HG02840 (cell line): ENCODE data around the gene PARD3.

Experiments
- ATAC-seq: cut with Tn5 transposase; IDR thresholded peaks from one replicate; pipeline ENCODE4 v1.9.1; 2021; ENCODE audit warnings: mild to moderate bottlenecking, moderate library complexity, moderate number of reproducible peaks; ENCODE audit not compliant: unreplicated experiment, low FRiP score

PARD3 gene

DNA sequence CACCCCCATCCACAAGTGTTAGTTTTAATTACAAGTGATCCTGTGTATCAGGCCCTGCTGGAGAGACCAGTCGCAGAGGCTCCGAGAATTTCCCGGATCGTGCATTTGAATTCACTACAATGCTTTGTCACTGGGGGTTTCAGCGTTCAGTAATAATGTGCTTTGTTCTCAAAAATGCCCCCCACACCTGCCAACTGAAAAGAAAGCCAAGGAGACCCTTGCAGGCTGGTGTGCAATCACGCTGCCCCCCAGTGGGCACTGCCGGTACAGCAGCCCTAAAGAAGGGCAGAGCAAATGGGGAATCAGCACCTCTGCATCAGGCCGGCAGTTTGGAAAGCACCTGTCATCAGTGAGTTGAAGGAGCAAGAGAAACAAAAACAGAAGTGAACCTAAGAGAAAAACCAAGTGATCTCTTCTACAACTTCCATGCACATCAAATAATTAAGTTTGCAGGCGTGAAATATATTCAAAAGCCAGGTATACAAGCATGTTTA is 177.6 kb downstream of the PARD3 start:
- peak; percentile 70 for ATAC-seq

DNA sequence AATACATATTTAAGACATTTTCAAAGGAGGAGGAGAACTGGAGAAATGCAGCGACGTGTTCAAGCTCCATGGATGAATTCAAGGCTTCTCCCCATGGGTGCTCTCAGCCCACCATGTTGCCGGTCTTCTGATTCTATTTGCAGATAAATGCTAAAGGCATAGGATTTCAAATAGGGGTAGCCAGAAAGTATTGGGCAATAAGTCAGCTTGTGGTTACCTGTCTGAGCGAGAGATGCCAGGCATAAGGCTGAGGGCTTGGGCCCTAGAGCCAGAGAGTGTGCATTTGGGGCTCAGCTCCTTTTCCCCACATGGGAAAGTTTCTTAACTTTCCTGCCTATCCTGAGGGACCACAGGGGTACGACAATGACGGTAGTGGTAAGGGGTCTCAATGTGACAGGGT is 180.0 kb downstream of the PARD3 start:
- ATAC-seq: no peak

DNA sequence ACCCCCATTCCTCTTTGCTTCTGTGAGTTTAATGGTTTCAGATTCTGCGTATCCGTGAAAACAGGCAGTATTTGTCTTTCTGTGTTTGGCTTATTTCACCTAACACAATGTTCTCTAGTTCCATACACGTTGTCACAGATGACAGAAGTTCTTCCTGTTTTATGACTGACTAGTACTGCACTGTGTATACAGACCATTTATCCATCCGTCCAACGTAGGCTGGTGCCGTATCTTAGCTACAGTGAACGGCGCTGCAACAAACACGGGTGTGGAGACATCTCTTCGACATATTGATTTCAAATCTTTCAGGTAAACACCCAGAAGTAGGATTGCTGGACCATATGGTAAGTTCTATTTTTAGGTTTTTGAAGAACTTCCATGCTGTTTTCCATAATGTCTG is 181.7 kb downstream of the PARD3 start:
- no peak for ATAC-seq

DNA sequence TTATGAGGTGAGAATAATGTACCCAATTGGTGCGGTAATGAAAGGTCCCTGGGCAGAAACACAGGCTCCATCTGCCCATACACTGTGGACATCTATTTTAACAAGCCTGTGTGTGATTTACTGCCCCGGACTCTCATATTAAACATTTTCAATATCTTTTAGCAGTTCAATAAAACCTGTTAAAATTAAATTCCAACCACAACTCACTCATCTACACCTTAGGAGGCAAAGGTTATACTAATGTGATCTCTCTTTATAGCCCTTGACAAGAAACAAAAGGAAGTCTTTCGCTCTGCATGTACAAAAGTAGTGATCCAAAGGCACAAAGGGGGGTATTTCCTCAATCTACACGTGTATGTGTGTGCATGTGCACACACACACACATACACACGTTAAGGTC is 186.0 kb downstream of the PARD3 start:
- ATAC-seq: no peak

DNA sequence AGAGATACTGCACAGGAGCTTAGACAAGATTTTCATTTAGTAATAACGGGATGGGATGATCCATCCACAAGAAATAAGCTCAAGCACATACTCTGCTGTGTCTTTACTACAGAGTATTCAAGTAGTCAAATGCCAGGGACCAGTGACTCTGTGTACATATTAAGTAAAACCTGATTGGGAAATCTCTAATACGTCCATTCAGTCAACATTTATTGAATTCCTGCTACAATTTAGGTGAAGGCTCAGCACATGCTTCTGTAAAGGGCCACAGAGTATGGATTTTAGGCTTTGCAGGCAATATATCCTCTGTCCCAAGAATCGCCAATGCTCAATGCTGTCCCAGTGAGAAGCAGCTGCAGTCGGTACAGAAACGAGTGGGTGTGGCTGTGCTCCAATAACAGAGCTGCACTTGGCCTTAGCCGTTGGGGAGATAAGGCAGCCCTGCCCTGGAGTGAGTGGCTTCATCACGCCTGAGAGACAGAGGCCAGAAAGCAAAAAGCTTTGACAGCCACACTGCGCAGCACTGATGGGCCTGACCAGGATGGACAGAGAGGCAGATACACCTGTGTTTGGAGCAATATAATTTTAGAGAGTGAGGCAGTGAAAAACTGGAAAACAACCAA is 186.8 kb downstream of the PARD3 start:
- no peak for ATAC-seq

DNA sequence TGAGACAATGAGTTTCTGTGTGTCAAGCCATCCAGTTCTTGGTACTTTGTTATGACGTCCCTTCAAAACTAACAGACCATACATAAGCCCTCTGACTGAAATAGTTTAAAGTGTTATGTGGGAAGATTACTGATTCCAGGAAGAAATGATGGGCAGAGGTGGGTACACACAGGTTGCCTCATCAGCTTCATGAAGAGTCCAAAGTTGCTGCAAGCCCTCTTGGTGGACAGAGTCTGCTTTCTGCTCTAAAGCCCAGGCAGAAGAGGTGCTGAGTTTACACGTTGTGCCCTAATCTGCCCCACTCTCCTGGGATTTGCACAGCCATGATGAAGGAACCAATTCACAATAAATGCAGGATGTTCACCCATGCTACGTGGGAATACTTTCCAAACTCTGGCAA is 187.4 kb downstream of the PARD3 start:
- ATAC-seq: no peak

DNA sequence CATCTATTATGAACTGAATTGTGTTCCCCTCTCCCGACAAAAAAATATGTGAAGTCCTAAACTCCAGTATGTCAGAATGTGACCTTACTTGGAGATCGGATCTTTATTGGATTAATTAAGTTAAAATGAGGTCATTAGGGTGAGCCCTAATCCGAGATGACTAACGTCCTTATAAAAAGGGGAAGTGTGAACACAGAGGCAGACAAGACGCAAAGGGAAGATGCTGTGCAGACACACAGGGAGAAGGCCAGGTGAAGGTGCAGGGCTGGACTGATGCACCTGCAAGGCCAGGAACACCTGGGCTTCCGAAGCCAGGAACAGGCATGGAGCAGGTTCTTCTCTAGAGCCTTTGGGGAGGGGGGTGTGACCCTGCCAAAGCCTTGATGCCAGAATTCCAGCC is 187.8 kb downstream of the PARD3 start:
- no peak for ATAC-seq

DNA sequence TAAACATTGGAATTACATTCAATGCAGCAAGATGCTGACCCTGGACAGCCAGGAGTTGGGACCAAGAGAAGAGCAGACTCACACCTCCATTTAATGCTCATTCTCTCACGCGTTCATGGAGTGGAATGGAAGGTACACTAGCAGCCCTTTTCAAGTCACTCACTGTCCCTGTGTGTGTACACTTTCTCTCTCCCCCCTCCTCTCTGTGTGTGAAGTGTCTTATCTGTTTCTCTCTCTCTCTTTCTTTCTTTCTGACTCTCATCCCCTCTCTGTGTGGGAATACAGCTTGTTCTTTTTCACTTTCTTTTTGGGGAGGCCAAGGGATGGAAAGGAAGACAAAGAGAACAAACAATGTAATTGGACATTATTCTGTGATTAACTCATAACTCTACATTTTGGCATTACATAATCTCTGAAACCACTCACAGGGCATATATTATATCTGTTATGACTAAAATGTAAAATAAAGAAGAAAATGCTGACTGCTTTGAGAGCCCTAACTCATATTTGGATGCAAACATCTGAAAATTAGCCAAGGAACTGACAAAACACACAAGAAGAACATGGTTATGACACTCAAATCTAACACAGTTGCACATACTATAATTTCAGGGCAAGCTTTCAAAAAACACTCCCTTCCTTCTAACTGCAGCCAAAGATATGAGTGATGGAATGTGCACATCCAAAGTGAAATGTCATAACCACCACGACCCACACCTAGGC is 188.8 kb downstream of the PARD3 start:
- ATAC-seq: no peak

DNA sequence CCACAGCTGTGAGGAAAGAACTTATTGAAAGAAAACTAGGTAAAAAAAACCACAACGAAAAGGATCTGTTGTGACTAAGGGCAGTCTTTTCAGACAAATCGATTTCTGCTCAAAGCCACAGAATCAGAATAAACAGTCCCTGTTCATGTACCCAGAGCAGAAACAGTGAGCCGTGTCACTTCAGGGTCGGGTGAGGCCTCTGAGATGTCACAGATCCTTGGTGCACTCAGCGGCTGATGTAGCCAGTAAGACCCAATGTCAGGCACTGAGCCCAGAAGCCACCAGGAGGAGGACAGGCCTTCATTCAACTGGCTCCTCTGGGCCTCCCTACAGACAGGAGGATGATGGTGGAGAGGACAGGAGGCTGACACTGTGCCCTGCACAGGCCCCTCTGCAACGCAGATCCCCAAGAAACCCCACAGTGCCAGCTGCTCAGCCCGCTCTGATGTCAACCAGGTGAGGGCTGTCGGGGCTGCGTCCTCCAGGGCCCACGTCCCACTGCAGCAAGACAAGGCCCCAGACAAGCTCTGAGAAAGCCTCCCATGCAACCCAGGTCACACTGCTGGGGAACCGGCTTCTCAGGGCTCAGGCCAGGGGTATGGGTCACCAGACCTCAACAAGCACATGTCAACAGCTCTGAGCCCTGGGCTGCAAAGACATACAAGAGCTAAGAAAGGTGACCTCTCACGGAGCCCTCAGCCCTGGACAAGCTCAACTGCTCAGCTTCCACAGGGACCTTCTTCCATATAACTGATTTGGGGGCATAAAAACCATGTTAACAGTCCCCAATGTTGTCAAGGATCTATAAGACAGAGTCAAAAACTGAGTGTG is 190.6 kb downstream of the PARD3 start:
- ATAC-seq: no peak

DNA sequence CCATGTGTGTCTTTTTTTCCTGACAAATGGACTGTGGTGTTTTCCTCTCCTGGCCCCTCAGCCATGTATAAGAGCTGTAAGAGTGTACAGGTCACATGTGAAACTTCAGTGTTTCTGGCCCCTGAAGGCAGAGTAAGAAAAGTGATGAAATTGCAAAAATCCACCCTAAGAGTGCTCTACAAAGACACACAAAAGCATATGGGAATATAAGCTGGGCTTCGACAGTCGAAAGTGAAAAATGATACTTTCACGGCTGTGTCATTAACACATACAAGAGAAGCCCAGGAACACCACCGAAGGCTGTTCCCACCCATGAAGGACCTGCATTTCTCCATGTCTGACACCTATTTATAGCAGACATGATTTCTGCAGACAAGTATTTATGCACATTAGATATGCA is 192.2 kb downstream of the PARD3 start:
- ATAC-seq: no peak

DNA sequence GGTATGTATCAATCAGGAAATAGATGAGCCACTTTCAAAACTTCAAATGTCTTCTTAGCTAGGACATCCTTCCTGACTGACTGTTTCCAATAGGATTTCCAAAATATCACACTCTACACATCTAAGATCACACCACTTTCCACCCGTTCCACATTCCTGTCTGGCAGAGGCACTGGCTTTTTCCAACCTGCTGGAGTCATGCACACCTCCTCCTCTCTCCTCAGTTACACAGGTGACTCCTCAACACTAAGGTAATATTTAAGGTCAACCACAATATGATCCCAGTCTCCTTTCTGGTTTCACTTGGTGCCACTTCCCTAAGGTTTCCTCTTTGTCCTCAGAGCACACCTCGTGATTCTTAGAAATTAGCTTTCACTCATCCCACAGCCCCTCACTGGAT is 196.5 kb downstream of the PARD3 start:
- ATAC-seq: no peak

DNA sequence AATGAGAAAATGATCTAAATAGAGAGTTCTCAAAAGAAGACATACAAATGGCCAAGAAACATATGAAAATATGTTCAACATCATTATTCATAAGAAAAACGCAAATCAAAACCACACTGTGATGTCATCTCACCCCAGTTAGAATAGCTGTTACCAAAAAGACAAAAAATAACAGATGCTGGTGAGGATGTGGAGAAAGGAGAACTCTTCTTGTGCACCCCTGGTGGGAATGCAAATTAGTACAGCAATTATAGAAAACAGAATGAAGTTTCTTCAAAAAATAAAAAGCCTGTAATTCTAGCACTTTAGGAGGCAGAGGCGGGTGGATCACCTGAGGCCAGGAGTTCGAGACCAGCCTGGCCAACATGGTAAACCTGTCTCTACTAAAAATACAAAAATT is 199.3 kb downstream of the PARD3 start:
- no peak for ATAC-seq

DNA sequence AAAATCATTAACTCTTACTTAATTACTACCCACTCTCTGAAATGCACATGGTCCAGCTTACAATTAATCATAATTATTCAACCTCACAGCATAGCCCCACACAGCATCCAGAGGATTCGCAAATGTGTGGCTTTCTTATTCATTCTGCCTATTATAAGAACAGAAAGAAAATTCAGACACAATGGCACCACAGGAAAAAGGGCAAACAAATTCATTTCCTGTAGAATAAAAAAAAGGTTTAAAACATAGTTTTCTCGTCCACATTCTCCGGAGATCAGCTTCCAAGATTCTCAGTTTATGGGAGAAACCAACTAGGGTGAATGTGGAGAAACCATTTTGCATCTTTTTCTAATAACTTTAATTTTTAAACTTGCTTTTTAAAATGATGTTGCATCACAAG is 201.6 kb downstream of the PARD3 start:
- no peak for ATAC-seq

DNA sequence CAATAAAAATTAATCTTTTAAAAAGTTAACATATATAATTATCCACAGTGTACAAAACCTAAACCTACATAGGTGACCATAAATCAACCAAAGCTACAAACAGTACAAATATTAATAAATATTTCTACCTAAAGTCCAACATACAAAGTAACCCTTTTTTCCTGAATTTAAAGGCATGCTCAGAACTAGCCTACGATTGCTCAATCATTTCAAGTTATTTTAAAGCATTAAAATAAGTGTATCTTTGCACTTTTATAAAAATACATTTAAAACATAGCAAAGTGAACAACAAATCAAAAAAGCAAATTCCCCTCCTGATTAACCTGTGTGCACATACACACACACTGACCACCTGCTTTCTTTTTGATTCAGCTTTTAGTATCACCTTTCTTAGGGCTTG is 202.2 kb downstream of the PARD3 start:
- no peak for ATAC-seq

DNA sequence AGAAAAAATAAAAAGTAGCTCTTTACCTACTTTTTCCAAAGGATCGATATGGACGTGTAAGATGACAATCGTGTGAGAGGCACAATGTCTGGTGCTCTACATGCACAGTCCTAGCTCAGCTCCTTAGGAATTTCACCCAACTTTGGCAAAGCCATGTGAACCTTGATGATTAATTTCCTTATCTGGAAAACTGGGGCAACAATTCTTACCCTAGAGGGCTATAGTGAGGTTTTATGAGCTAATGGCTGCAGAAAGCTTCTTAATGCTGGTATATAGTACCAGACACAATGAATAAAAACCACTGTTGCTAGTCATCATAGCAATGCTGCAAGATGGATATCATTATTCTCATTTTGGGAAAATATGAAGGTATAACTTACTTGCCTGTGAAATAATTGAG is 202.7 kb downstream of the PARD3 start:
- no peak for ATAC-seq

DNA sequence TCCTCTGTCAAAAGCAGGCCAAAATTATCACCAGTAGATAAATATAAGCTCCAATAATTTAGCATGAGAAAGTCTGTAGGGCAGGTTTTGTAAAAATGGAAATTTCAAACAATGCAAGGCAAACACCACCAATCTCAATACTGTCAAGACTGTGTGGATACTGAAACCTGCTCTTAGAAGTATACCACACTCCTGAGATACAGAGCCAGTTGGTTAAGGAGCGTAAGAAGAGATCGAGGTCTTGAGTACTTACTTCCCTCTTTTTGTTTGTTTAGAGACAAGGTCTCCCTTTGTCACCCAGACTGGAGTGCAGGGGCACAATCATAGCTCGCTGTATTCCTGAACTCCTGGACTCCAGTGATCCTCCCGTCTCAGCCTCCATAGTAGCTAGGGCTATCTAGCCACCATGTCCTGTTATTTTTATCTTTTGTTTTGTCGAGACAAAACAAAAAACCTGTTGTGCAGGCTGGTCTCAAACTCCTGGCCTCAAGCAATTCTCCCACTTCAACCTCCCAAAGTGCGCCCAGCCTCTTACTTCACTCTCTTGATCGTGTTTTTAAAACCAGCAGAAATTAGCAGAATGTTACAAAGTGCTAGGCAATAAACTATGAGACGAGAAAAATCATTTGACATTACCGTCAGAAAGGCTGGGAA is 205.7 kb downstream of the PARD3 start:
- no peak for ATAC-seq

DNA sequence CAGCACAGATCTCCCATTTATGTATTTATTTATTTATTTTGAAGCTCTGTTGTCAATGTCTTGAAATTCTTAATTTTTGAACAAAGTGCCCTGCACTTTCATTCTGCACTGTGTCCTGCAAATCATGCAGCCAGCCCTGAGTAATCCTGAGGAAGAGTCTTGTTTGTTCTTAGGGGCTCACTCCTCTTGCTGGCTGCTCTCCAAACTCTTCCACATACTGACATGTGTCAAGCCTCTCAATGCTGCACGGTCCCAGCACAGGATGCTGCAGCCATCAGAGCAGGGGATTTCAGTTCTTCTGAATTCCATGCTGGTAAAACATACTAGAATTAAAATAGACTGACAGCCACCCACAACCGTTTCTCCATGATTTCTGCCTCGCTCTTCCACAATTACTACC is 207.2 kb downstream of the PARD3 start:
- ATAC-seq: no peak

DNA sequence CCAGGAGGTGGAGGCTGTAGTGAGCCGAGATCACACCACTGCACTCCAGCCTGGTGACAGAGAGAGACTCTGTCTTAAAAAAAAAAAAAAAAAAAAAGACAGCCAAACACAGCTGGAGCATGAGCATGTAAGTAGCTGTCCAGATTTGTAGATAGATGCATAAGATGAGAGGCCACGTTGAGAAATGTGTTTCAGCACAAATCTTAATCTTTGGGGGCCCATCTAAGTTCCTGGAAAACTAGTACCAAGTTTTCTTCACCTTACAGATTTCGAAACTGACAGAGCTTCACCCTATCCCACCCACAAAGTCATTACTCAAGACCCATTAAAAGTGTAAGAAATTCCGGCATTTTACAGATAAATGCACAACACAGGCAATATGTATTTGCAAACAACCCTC is 208.2 kb downstream of the PARD3 start:
- no peak for ATAC-seq

DNA sequence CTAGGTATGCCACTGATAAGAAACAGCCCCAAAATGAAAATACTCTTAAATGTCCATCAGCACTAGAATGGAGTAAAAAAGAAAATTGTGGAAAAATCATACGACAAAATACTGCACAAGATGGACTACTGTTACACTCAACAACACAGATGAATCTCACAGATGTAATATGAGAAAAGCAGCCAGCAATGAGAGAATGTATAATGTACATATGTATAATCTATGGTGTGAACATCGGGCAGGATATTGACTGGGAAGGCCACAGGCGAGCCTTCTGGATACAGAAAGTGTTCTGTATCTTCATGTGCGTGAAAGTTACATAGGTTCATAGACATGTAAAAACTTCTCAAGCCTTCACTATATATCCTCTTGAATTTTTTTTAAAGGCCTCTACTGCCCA is 212.6 kb downstream of the PARD3 start:
- no peak for ATAC-seq

DNA sequence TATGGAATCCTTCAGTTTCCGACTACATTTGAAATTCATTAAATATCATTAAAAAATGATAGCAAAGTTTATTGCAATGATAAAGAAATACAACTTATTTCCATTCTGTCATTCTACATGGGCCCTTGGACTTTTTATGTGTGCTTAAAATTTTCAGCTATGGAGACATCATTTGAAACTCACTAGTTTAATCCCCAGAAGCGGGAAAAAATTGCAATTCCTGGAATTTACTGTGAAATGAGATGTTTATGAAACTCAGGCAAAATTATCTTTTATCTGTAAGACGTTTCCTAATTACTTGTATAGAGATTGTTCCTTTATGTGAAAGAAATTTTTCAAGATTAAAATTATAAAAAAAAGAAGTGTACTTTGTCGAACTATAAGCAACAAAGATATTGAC is 213.4 kb downstream of the PARD3 start:
- ATAC-seq: no peak
